GM23338 (cell line): ENCODE data around the gene TASL. TPM values are rescaled to one million over a fixed set of nuclear protein-coding genes. Genes with fewer than 3 reads are reported as not detected.

ENCODE experiments used
- ATAC-seq: fragments of 200-7000 bp; cut with Tn5 transposase; 3 replicates; pipeline ENCODE4 v1.9.1; 2020
- DNase-seq: peaks from one replicate; pipeline ENCODE4 v3.0.0-alpha.2; 2015; ENCODE audit warnings: low spot score
- H2AFZ ChIP-seq: fragments of 200-600 bp; sonication (generic); 2 replicates; pipeline ENCODE4 v1.8.0; 2016; ENCODE audit warnings: antibody characterized with exemption, mild to moderate bottlenecking, moderate library complexity
- H3F3A ChIP-seq: fragments of 200-600 bp; sonication (generic); replicated peaks from 2 replicates; pipeline ENCODE4 v1.8.0; 2017; ENCODE audit warnings: antibody characterized with exemption, mixed run types, low read depth
- H3K27ac ChIP-seq: fragments of 200-600 bp; sonication (generic); 2 replicates; pipeline ENCODE4 v1.6.1; 2016; ENCODE audit warnings: low read depth
- H3K27me3 ChIP-seq: fragments of 200-600 bp; sonication (generic); 2 replicates; pipeline ENCODE4 v1.8.0; 2016; ENCODE audit warnings: mild to moderate bottlenecking, mixed run types, moderate library complexity; ENCODE audit not compliant: insufficient read depth
- H3K36me3 ChIP-seq: fragments of 200-600 bp; sonication (generic); 2 replicates; pipeline ENCODE4 v1.8.0; 2016; ENCODE audit warnings: mild to moderate bottlenecking; ENCODE audit not compliant: insufficient read depth
- H3K4me1 ChIP-seq: fragments of 200-600 bp; sonication (generic); 2 replicates; pipeline ENCODE4 v1.8.0; 2016; ENCODE audit warnings: mild to moderate bottlenecking, moderate library complexity; ENCODE audit not compliant: insufficient read depth
- H3K4me2 ChIP-seq: fragments of 200-600 bp; sonication (generic); 2 replicates; pipeline ENCODE4 v1.7.1; 2017; ENCODE audit warnings: mixed run types
- H3K4me3 ChIP-seq: fragments of 200-600 bp; sonication (generic); 2 replicates; pipeline ENCODE4 v1.6.1; 2016; ENCODE audit warnings: mixed run types
- H3K79me2 ChIP-seq: fragments of 200-600 bp; sonication (generic); replicated peaks from 2 replicates; pipeline ENCODE4 v1.8.0; 2017; ENCODE audit warnings: mild to moderate bottlenecking; ENCODE audit not compliant: insufficient read depth
- H3K9me2 ChIP-seq: fragments of 200-600 bp; sonication (generic); 2 replicates; pipeline ENCODE4 v1.8.0; 2017; ENCODE audit not compliant: insufficient read depth
- H4K20me1 ChIP-seq: fragments of 200-600 bp; sonication (generic); replicated peaks from 2 replicates; pipeline ENCODE4 v1.8.0; 2017; ENCODE audit warnings: mild to moderate bottlenecking; ENCODE audit not compliant: insufficient read depth
- H3K27ac Mint-ChIP-seq: 2 replicates; pipeline ENCODE4 v1.8.0; 2020; ENCODE audit warnings: inconsistent platforms, mild to moderate bottlenecking, moderate library complexity, mixed read lengths
- H3K27me3 Mint-ChIP-seq: 3 replicates; pipeline ENCODE4 v1.8.0; 2022; ENCODE audit warnings: low read depth, mild to moderate bottlenecking, moderate library complexity, mixed read lengths, inconsistent platforms; ENCODE audit not compliant: insufficient read depth, poor library complexity
- H3K36me3 Mint-ChIP-seq: 3 replicates; pipeline ENCODE4 v1.8.0; 2021; ENCODE audit warnings: low read depth, mild to moderate bottlenecking, inconsistent platforms, moderate library complexity, mixed read lengths
- H3K4me1 Mint-ChIP-seq: 3 replicates; pipeline ENCODE4 v1.8.0; 2020; ENCODE audit warnings: mild to moderate bottlenecking, inconsistent platforms, mixed read lengths
- H3K4me3 Mint-ChIP-seq: 3 replicates; pipeline ENCODE4 v1.8.0; 2021; ENCODE audit warnings: moderate library complexity, mild to moderate bottlenecking, inconsistent platforms, mixed read lengths
- H3K9me3 Mint-ChIP-seq: 3 replicates; pipeline ENCODE4 v1.8.0; 2020; ENCODE audit warnings: moderate library complexity, mild to moderate bottlenecking, inconsistent platforms, mixed read lengths
- CREB1 ChIP-seq: fragments of 250-450 bp; sonication (Bioruptor Pico); IDR thresholded peaks from 2 replicates; pipeline ENCODE4 v1.5.0; 2020; ENCODE audit warnings: low read depth, mild to moderate bottlenecking, moderate library complexity
- CTCF ChIP-seq, 2 experiments: fragments of 200-600 bp in 1 of 2; sonication (generic) in 1 of 2; conservative IDR thresholded peaks; 2 replicates each; pipeline versions ENCODE4 v1.5.1 to v1.6.1; 2016 to 2017; ENCODE audit warnings: antibody characterized with exemption in 2 of 2, low read depth in 2 of 2, mild to moderate bottlenecking in 2 of 2, moderate library complexity in 1 of 2
- ETS1 ChIP-seq: IDR thresholded peaks from 2 replicates; pipeline ENCODE4 v1.6.1; 2016; ENCODE audit warnings: antibody characterized with exemption
- EZH2 ChIP-seq: fragments of 200-600 bp; sonication (generic); IDR thresholded peaks from one replicate; pipeline ENCODE4 v1.8.0; 2017; ENCODE audit warnings: antibody characterized with exemption, mild to moderate bottlenecking, low read depth; ENCODE audit not compliant: unreplicated experiment
- EZH2phosphoT487 ChIP-seq: fragments of 200-600 bp; sonication (generic); IDR thresholded peaks from one replicate; pipeline ENCODE4 v1.8.1; 2018; ENCODE audit warnings: antibody characterized with exemption; ENCODE audit not compliant: unreplicated experiment
- JUNB ChIP-seq: IDR thresholded peaks from one replicate; pipeline ENCODE4 v1.6.1; 2016; ENCODE audit warnings: antibody characterized with exemption; ENCODE audit not compliant: unreplicated experiment
- NANOG ChIP-seq: IDR thresholded peaks from 2 replicates; pipeline ENCODE4 v1.6.1; 2016; ENCODE audit warnings: antibody characterized with exemption, borderline replicate concordance
- POLR2AphosphoS5 ChIP-seq: IDR thresholded peaks from 2 replicates; pipeline ENCODE4 v1.6.1; 2016; ENCODE audit warnings: antibody characterized with exemption, low read depth
- REST ChIP-seq: IDR thresholded peaks from one replicate; pipeline ENCODE4 v1.6.1; 2018; ENCODE audit warnings: antibody characterized with exemption; ENCODE audit not compliant: unreplicated experiment
- STAT1 ChIP-seq: IDR thresholded peaks from one replicate; pipeline ENCODE4 v1.6.1; 2016; ENCODE audit warnings: antibody characterized with exemption; ENCODE audit not compliant: unreplicated experiment
- ZNF114 ChIP-seq: fragments of 250-450 bp; sonication (Bioruptor Pico); IDR thresholded peaks from 2 replicates; pipeline ENCODE4 v1.5.0; 2020; ENCODE audit warnings: mild to moderate bottlenecking, moderate library complexity
- ZNF331 ChIP-seq: fragments of 250-450 bp; sonication (Bioruptor Pico); IDR thresholded peaks from 2 replicates; pipeline ENCODE4 v1.5.0; 2020; ENCODE audit warnings: low read depth, mild to moderate bottlenecking, moderate library complexity
- ZNF462 ChIP-seq: fragments of 250-450 bp; sonication (Bioruptor Pico); IDR thresholded peaks from 2 replicates; pipeline ENCODE4 v1.5.0; 2020; ENCODE audit warnings: mild to moderate bottlenecking, moderate library complexity
- polyA plus RNA-seq: library from polyadenylated mRNA; unstranded; fragments of >200 nt; fragmentation: Nextera tagmentation; extraction: Ambion mirVana; gene quantifications from 2 replicates; pipeline ENCODE4 v1.2.1, GENCODE V29; 2016
- total RNA-seq: library from RNA; depleted of rRNA; stranded (reverse); fragments of >200 nt; shearing (Covaris generic); gene quantifications from 2 replicates; pipeline ENCODE4 v1.2.3, GENCODE V29; 2014

The TASL gene
- total and polyA plus RNA-seq, 2 experiments from 2014 or later, result not detected

GRCh38 chrX:30607155-30607554, 29.6 kb upstream of the TASL start:
- Histone ChIP-seq H4K20me1 (no peaks in the 10 kb centered on the region), H3K4me2 (no peak overlapping the region), H3K36me3 (no peaks in the 10 kb centered on the region), H3K4me1 (0 out of 2 replicates have a peak, but pooled peaks cover 3% of the 10 kb centered on the region), H3K27ac (no peak overlapping the region), H3K27me3 (no peaks in the 10 kb centered on the region), H3F3A (no peaks in the 10 kb centered on the region), H3K79me2 (no peaks in the 10 kb centered on the region), H3K9me2 (no peaks in the 10 kb centered on the region), H2AFZ (no peak overlapping the region), H3K4me3 (no peak overlapping the region)
- H3K36me3 Mint-ChIP-seq, result peaks cover 3% of the 10 kb centered on the region; the same call in 1 of the 3 replicates
- no peak for DNase-seq
- TF ChIP-seq CTCF (conservative IDR thresholded peaks at IDR 0.05; ENCODE audit: low read depth in 2 of 2) (no peak), ZNF331 (no peak), ZNF462 (CRISPR knock-in tag) (no peak), JUNB (no peak), EZH2 (no peak), NANOG (no peak), ZNF114 (no peak), CREB1 (CRISPR knock-in tag) (no peak), ETS1 (no peak), REST (no peak), EZH2phosphoT487 (no peak), STAT1 (no peak), POLR2AphosphoS5 (no peak)
- H3K27ac Mint-ChIP-seq, result no peak overlapping the region
- peaks cover 5% of the 10 kb centered on the region for H3K27me3 Mint-ChIP-seq
- H3K4me1 Mint-ChIP-seq, result peaks cover 5% of the 10 kb centered on the region; the same call in 2 of the 3 replicates
- peaks cover 6% of the 10 kb centered on the region; the same call in 1 of the 3 replicates for H3K9me3 Mint-ChIP-seq
- no peak for ATAC-seq
- H3K4me3 Mint-ChIP-seq, result no peak overlapping the region
